HepG2 (cell line): ENCODE data around the gene PDILT.

Source experiments
- CBX2 ChIP-seq, 2 experiments: fragments of 200-600 bp in 1 of 2; sonication (generic); formaldehyde crosslinking in 1 of 2; IDR thresholded peaks; 2 replicates each; pipeline versions ENCODE4 v1.7.0 to v1.8.1; 2018 to 2022; ENCODE audit warnings: low read depth in 2 of 2, low read length in 1 of 2, mild to moderate bottlenecking in 1 of 2, missing genetic modification reagents in 1 of 2
- CBX5 ChIP-seq: sonication (generic); formaldehyde crosslinking; IDR thresholded peaks from 2 replicates; pipeline ENCODE4 v1.4.0; 2020; ENCODE audit warnings: missing genetic modification reagents, borderline replicate concordance
- CENPX ChIP-seq: sonication (generic); formaldehyde crosslinking; IDR thresholded peaks from 2 replicates; pipeline ENCODE4 v1.9.0; 2021; ENCODE audit warnings: mild to moderate bottlenecking, missing genetic modification reagents, moderate library complexity
- CTCF ChIP-seq: sonication (generic); formaldehyde crosslinking; IDR thresholded peaks from 2 replicates; pipeline ENCODE4 v1.5.0; 2020; ENCODE audit warnings: mild to moderate bottlenecking, missing genetic modification reagents, moderate library complexity
- HOXA5 ChIP-seq: sonication (generic); formaldehyde crosslinking; IDR thresholded peaks from 2 replicates; pipeline ENCODE4 v1.4.0; 2020; ENCODE audit warnings: missing genetic modification reagents
- POLR2A ChIP-seq, 2 experiments: IDR thresholded peaks; 2 replicates each; pipeline ENCODE4 v1.6.1; 2011; ENCODE audit warnings: low read depth in 2 of 2, low read length in 2 of 2, mild to moderate bottlenecking in 1 of 2, moderate library complexity in 1 of 2; ENCODE audit not compliant: insufficient read depth in 1 of 2
- POLR2AphosphoS2 ChIP-seq: IDR thresholded peaks from 2 replicates; pipeline ENCODE4 v1.6.1; 2011; ENCODE audit warnings: low read depth, low read length, improper control_type of control experiment
- ZNF282 ChIP-seq: fragments of 450-650 bp; IDR thresholded peaks from 2 replicates; pipeline ENCODE4 v1.6.1; 2018; ENCODE audit not compliant: partially characterized antibody

- no peak for TF ChIP-seq CENPX (CRISPR knock-in tag)
- TF ChIP-seq CTCF (CRISPR knock-in tag): 0 out of 2 replicates have a peak, but pooled peaks have one; percentile 7
- TF ChIP-seq POLR2A (IDR thresholded peaks at IDR 0.05; ENCODE audit: insufficient read depth in 1 of 2, low read depth in 2 of 2, low read length in 2 of 2): peak; percentile 28 to 68; a peak in 3 of 4 replicates
- TF ChIP-seq HOXA5 (CRISPR knock-in tag): 0 out of 2 replicates have a peak, but pooled peaks have one; percentile 18
- no peak for TF ChIP-seq POLR2AphosphoS2
- no peak for TF ChIP-seq ZNF282
- no peak for TF ChIP-seq CBX2 (IDR thresholded peaks at IDR 0.05; ENCODE audit: low read depth, low read length)
- TF ChIP-seq CBX2 (CRISPR knock-in tag; IDR thresholded peaks at IDR 0.05; ENCODE audit: low read depth): no peak
- TF ChIP-seq CBX5 (CRISPR knock-in tag): peak; percentile 38; the same call in 1 of the 2 replicates
Measured at GRCh38 chr16:20401475-20402016, 3.0 kb downstream of the PDILT start.
